Activated gamma-delta T cell treated with anti-CD3 and anti-CD28 coated beads, Interleukin-2, amount 50 U/mL, for 16 hours (primary cell): ENCODE data around the gene ZNF79.

Experiments used
- DNase-seq: peaks from one replicate; pipeline ENCODE4 v3.0.0-alpha.2; 2020; ENCODE audit warnings: low read depth

The ZNF79 gene

DNA sequence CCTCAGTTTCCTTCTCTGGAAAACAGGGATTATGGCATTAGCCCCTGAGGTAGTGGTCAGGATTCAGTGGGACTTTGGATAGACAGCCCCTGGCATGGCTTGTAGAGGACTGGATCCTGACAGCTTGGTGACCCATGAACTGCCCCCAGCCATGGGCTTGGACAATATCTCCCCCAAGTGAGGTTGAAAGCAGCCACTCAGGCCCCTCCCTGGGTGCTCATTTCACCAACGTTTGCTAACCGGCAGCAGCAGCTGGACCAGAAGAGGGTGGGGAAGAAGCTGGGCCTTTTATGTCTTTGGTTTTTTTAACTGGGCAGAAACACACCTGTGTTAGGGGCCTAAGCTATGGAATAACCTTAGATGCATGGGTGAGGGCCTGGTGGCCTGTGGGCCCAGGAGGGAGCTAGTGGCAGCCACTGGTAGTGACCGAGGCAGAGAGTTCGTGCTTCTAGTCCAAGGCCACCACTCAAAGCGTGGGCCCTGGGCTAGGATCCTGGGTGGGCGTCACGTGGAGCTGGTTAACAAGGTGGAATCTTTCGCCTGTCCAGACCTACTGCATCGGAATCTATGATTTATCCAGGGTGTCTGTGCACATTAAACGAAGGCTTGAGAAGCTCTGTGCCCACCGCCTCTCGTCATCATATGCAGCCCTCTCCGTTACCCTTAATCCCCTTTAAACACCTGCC is 25.3 kb upstream of the ZNF79 start:
- DNase-seq: no peak

DNA sequence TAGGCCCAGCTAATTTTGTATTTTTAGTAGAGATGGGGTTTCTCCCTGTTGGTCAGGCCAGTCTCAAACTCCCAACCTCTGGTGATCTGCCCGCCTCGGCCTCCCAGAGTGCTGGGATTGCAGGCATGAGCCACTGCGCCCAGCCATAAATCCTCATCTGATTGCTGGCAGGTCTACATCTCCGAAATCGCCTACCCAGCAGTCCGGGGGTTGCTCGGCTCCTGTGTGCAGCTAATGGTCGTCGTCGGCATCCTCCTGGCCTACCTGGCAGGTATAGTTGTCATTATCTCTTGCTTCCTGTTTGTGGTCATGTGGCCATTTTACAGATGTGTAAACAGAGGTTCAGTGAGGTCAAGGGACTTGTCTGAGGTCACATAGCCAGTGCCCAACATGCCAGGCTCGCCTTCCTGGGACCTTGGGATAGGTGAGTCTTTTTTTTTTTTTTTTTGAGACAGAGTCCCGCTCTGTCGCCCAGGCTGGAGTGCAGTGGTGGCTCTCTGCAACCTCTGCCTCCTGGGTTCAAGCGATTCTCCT is 24.4 kb upstream of the ZNF79 start:
- DNase-seq: no peak

DNA sequence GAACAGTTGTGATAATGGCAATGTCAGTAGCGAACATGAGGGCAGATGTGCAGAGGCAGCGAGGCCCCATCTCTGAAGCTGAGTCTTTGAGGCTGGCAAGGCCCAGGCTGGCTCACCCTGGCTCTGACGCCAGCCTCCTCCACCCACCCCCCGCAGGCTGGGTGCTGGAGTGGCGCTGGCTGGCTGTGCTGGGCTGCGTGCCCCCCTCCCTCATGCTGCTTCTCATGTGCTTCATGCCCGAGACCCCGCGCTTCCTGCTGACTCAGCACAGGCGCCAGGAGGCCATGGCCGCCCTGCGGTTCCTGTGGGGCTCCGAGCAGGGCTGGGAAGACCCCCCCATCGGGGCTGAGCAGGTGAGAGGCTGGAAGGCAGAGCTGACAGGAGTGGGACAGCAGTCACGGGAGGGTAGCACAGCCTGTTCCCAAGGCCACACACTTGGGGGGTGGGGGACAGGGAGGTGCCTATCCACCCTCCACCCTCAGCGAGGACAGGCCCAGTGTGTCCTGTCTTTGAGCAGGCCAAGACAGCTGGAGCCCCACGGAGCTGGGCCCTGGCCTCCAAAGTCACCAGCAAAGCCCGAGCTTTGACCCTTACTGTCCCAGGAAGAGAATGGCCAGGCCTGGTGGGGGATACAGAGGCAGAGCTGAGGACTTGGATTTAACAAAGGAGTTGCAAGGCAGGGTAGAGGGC is 21.6 kb upstream of the ZNF79 start:
- DNase-seq: no peak

DNA sequence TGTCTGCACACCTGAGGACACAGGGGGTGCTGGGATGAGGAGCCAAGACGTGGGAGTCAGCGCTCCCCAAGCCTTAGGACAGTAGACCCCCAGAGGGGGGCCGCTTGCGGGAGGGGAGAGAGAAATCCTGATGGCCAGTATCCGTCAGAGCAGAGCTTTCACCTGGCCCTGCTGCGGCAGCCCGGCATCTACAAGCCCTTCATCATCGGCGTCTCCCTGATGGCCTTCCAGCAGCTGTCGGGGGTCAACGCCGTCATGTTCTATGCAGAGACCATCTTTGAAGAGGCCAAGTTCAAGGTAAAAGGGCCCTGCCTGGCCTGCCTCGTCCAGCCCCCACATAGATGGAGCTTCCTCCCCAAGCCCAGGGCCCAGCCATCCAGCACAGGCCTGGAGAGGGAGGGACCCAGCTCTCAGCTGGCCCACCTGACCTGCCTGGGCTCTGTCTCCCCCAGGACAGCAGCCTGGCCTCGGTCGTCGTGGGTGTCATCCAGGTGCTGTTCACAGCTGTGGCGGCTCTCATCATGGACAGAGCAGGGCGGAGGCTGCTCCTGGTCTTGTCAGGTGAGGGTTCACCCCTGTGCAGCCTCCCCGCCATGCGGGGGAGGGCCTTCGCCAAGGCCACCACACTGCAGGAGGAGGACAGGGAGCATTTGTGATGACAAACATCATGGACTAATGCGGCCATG is 20.5 kb upstream of the ZNF79 start:
- DNase-seq: no peak

DNA sequence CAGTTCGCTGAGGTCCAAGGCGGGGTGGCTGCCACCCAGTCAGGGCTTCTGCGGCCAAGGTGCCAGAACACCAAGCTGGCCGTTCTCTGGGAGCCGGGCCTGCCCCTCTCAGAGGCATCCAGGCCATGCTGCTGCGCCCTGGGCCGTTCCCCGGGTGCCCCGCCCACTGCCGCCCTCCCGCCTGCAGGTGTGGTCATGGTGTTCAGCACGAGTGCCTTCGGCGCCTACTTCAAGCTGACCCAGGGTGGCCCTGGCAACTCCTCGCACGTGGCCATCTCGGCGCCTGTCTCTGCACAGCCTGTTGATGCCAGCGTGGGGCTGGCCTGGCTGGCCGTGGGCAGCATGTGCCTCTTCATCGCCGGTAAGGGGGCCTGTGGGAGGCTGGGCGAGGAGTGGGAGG is 19.6 kb upstream of the ZNF79 start:
- DNase-seq: no peak

DNA sequence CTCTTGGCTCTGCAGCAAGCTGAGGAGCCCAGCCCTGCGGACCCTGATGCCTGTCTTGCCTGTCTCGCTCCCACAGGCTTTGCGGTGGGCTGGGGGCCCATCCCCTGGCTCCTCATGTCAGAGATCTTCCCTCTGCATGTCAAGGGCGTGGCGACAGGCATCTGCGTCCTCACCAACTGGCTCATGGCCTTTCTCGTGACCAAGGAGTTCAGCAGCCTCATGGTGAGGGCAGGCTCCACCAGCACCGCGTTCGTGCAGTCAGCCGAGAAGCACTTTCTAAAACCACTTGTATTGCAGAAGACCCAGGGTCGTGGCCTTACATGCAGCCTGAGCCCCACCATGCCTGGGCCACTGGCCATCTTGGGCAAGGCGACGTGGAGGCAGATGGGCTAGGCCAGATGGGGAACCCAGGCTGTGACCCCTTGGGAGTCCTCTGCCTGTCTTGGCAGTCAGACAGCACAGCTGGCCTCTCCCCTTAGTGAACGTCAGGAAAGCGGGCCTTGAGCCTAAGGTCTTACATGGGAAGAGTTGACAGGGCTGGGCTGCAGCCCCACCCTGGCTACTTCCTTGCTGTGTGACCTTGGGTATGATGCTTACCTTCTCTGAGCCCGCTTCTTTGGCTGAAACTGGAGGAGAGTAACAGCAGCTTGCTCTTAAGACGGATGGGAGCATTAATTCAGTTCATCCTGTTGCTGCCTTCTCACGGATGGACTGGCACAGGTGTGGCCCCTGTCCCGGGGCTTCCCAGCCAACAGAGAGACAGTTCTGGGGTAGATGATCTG is 18.6 kb upstream of the ZNF79 start:
- DNase-seq: no peak

DNA sequence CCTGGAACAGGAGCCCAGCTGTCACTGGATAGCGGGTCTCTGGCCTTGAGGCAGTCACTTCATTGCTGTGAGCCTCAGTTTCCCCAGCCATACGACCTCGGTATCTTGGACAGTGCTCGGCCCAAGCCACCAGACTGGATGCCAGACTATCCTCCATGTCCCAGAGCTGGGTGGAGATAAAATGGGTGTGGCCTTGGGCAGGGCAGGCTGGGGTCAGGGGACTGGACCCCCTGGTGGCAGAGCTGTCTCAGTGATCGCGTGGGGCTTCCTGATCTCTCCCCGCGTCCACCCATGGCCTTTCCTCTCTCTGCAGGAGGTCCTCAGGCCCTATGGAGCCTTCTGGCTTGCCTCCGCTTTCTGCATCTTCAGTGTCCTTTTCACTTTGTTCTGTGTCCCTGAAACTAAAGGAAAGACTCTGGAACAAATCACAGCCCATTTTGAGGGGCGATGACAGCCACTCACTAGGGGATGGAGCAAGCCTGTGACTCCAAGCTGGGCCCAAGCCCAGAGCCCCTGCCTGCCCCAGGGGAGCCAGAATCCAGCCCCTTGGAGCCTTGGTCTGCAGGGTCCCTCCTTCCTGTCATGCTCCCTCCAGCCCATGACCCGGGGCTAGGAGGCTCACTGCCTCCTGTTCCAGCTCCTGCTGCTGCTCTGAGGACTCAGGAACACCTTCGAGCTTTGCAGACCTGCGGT is 17.2 kb upstream of the ZNF79 start:
- DNase-seq: no peak

DNA sequence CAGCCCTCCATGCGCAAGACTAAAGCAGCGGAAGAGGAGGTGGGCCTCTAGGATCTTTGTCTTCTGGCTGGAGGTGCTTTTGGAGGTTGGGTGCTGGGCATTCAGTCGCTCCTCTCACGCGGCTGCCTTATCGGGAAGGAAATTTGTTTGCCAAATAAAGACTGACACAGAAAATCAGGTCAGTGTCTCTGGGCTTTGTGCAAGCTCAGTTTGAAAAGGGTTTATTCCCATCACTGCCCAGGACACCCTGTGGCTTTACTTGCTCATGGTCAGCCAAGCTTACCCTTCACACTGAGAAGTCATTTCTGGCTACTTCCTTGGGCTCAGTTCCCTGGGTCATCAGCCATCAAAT is 16.7 kb upstream of the ZNF79 start:
- no peak for DNase-seq

DNA sequence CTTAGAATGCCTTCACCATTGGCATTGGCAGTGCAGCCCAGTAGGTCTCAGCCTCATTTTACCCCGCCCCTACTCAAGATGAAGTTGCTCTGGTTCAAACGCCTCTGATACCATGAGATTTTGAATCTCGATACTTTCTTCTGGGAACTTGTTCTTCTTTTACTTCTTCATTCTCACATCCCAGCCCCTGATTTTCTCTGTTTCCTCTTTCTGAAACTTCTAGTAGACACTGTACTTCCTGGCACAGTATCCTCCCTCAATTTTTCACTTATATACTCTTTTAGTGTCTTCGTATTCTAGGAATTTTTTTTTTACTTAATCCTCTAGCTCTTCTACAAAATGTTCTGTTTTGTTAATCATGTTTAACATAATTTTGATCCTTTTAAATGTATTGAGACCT is 13.1 kb upstream of the ZNF79 start:
- no peak for DNase-seq

DNA sequence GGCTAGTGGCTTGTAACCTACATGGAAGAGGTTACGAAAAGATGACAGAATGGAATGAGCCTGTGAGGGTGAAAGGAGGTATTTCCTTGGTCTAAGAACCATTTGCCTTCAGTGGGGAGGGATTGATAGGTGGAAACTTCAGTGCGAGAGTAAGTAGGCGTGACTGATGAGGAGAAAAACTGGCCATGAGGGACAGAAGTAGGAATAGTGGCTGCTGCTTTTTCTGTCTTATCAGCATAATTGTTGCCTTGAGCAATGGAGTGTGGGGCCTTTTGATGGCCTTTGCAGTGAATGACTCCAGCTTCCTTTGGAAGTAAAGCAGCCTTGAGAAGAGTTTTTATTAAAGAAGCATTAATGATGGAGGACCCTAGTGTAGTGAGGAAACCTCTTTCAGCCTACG is 9.0 kb upstream of the ZNF79 start:
- DNase-seq: no peak

DNA sequence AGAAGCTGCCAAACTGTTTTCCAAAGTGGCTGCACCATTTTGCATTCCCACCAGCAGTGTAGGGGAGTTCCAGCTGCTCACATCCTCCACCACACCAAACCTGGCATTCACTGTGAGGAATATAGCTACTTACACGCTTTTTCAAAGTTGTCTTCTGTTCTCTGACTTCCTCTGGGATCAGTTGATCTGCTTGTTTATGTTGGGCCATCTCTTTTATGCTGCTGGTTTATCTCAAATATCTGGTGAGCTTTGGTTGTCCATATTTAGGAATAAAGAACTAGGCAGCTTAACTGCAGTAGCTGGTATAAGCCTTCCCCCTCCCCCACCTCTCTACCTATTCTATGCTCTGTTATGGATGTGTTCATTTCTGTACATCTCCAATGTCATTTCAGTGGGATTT is 8.5 kb upstream of the ZNF79 start:
- no peak for DNase-seq

DNA sequence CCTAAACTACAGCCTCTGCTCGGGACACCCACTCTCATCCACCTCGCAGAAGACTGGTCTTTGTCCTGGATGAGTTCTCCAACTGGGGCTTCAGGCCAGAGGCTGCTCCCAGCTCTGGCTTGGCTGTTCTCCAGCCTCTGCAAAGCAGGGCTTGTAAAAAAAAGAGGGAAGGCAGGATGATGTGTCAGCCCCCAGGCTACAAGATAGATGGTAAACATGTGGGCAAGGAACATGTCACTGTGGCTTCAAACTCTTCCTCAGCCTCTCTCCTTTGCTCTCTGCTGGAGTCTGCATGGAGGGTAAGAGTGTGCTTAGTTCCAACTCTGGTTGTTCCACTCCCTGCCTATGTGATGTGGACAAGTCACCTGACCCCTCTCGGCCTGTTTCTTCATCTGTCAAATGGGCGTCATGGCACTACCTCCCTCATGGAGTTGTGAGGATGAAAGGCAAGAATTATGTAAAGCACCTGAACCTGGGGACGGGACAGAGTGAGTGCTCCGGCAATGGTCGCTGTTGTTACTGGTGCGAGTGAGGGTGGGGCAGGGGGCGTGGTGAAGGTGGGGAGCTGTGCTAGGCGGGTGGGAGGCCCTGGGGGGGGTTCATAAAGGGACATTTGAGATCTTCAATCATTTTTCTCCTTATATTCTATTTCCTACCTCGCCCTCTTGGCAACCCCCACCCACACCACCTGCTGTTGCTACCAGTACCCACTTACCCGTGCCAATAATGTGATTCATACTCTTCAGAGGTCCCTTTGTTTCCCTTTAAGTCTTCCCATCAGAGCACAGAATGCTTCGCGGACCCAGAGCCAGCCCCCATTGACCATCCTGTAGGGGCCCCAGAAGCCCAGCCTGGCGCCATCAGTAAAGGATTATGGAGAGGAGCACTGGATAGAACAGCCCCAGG is 6.8 kb upstream of the ZNF79 start:
- no peak for DNase-seq

DNA sequence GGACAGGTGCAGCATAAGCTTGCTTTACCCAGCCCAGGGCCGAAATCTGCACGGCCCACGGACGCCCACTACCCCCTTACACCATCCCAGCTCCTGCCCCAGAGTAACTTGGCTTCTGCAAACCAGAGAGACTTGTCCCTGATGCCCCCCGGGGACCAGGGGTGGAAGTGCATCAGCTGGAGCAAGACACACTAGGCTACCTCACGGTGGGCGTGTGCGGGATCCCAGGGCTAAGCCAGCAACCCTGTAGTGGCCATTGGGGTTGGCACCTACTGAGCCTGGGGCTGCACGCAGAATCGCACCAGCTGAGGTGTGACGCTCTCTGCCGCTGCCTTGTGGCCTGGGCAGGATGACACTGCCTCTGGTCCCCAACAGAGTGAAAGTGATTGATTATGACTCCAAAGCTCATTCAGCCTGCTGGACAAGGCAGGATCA is 6.1 kb upstream of the ZNF79 start:
- DNase-seq: no peak

DNA sequence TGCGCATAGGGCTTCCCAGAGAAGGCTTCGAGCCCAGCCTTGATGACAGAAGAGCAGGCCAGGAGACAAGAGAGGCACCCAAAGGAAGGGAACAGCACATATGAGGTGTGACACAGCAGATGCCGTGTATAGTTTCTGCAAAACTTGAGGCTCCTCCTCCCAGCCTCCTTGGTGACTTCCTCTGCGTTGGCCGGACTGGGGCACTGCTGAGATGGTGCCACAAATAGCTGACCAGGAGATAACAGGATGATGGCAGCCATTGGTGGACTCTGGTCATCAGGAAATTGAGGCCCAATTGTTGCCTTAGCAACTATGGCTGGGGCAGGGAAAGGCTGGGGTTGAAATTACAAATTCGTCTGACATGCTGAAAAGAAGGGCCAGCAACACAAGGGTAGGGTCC is 4.8 kb upstream of the ZNF79 start:
- DNase-seq: no peak

DNA sequence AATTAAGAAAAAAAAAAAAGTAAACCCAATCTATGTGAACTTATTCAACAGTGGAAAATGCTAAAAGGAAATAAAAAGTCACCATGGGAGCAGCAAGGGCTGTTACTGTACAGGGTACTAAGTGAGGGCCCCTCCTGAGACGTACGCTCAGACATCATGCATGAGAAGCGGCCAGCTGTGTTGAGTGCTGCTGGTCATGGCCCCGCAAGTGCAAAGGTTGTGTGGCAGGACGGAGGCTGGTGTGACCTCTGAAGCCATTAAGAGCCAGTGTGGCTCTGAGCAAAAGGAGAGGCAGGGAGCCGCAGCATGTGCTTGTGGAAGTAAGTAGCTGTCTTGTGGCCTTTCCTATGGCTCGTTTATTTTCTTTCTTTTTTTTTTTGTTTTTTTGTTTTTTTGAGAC is 3.1 kb upstream of the ZNF79 start:
- no peak for DNase-seq

DNA sequence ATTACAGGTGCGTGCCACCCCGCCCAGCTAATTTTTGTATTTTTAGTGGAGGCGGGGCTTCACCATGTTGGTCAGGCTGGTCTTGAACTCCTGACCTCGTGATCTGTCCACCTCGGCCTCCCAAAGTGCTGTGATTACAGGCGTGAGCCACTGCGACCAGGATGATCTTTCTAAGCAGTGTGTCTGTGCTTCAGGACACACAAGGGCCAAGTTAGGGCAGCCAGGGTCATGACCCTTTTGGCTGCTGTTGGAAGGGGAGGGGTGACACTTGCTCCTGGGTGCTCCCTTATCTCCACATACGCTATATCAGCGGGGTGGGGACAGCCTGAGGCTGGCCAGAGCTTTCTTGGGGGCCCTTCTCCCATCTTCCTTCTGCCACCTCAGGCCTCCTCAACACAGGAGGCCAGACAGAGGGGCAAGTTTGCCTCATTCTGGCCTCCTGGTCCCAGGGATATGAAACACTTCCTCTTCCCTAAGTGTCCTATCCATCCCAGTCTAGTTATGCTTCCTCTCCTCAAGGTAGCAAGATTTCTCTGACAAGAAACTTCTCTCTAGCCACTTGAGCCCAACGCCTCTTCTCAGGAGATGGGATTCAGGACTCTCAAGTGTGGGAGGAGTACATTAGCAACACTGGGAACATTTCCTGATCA is 1.9 kb upstream of the ZNF79 start:
- DNase-seq: no peak

DNA sequence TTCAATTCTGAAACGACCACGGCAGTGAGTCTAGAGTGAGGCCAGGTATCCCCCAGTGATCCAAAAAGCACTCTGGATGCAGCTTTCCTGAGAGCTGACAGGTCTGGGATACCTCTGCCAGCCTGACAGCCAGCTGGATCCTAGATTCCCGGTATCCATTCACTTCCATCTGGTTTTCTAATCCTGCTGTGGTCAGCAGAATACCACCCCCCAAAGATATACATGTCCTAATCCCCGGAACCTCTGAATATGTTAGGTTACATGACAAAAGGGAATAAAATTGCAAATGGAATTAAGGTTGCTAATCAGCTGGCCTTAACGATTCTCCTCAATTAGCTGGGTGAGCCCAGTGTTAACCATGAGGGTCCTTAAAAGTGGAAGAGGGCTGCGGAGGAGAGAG is 1.4 kb upstream of the ZNF79 start:
- DNase-seq: no peak

DNA sequence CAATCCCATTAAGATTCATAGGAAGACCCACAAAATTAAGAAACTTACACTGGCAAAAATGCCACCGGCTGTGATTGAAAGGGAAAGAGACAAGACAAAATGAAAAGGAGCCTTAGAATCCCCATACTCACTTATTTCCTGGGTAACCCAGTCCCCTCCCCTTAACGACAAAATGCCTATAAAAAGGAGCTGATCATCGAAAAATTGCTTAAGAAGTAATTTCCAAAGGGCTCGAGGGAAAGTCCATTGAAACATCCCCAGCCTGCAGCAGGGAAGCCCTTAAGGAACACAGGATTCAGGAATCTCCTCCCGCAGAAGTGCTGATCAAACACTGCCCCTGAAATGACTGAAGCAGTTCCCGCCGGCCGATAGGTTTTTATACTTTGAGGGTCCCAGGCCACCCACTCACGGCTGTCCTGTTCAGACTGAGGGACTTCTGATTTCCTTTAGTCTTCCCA is 677 bp upstream of the ZNF79 start:
- DNase-seq: no peak

DNA sequence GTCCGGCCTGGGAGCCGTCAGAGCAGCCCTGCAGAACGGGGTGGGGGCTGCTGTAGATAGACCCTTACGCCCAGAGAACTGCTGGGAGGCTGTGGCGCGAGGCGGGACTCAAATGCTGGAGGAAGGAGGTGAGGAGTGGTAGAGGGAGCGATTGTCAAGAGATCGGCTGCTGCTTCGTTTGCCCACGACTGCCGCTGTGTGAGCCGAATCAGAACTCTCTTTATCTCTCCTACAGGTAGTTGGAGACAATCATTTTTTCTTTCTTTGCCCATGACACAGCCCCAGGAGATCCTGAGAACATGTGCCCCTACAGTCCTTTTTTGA is 456 bp downstream of the ZNF79 start:
- no peak for DNase-seq

DNA sequence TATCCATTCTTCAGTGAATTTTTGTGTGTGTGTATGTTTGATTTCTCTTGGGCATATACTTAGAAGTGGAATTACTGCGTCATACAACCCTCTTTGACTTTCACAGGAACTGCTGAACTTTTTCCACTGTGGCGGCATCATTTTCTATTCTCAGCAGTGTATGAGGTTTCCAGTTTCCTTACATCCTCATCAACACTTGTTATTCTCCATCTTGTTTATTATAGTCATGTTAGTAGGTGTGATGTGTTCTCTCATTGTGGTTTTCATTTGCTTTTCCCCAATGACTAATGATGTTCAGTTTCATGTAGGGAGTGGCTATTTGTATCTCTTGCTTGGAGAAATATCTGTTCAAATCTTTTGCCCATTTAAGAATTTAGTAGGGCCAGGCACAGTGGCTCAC is 2.6 kb downstream of the ZNF79 start:
- DNase-seq: no peak
